Activated T-helper 2 cell treated with anti-CD3 and anti-CD28 coated beads, Interferon-gamma antibody, Interleukin-2, Interleukin-4, amounts not matched to agents 10 μg/mL and 5 μg/mL and 100 μg/mL, durations not matched to agents 14 hours and 24 hours and 36 hours (primary cell): ENCODE results near the gene LTBP1. TPM values are rescaled to one million over a fixed set of nuclear protein-coding genes. Genes with fewer than 3 reads are reported as not detected.
"Not testable (repeated sequence)": the region's sequence is repeated elsewhere in the genome, so short reads cannot be mapped to it uniquely, and the experiment has no call there.

Source experiments
- DNase-seq: peaks from one replicate; pipeline ENCODE4 v3.0.0; 2021; ENCODE audit warnings: low spot score
- H3K27ac Mint-ChIP-seq: one replicate; pipeline ENCODE4 v1.8.0; 2021; ENCODE audit warnings: mixed read lengths
- H3K27me3 Mint-ChIP-seq: one replicate; pipeline ENCODE4 v1.8.0; 2021; ENCODE audit warnings: low read depth, mixed read lengths
- H3K36me3 Mint-ChIP-seq: one replicate; pipeline ENCODE4 v1.8.0; 2021; ENCODE audit warnings: low read depth, mixed read lengths
- H3K4me1 Mint-ChIP-seq: one replicate; pipeline ENCODE4 v1.8.0; 2021; ENCODE audit warnings: low read depth, mixed read lengths
- H3K4me3 Mint-ChIP-seq: one replicate; pipeline ENCODE4 v1.8.0; 2021; ENCODE audit warnings: low read depth, mild to moderate bottlenecking, moderate library complexity, mixed read lengths
- H3K9me3 Mint-ChIP-seq: one replicate; pipeline ENCODE4 v1.8.0; 2021; ENCODE audit warnings: mixed read lengths
- intact Hi-C: fragments of 100-400 bp; cut with micrococcal nuclease; formaldehyde crosslinking; loops from one replicate; pipeline ENCODE4 v1.15.1; 2023
- total RNA-seq: library from RNA; stranded (reverse); gene quantifications from 2 replicates; pipeline ENCODE4 v1.2.3, GENCODE V29; 2022

The LTBP1 gene
- total RNA-seq, 1 donor from 2014 or later, result 0.82 TPM

DNA sequence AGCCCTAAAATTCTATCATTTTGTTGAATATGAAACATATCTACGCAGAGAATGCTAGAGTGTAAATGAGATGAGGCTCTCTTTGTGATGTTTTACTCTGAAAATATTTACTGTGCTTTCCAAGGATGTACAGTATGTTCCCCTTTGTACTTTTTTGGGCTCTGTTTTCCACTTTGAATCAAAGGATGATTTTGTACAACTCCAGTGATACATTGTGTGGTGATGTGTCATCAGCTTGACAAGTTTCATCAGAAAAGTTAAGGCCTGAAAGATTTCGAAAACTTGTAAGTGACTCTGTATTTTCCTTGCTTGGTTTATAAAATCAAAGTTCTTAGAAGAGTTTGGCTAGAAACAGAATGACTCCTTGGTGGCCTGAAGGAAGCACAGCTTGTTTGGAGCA is 206.3 kb downstream of the LTBP1 start:
- Mint-ChIP-seq H3K27ac (no peak overlapping the region), H3K9me3 (no peaks in the 10 kb centered on the region), H3K4me3 (no peak overlapping the region), H3K27me3 (peaks cover 1% of the 10 kb centered on the region), H3K4me1 (no peaks in the 10 kb centered on the region), H3K36me3 (no peaks in the 10 kb centered on the region)
- intact Hi-C loops, result no loop called here
- no peak for DNase-seq

DNA sequence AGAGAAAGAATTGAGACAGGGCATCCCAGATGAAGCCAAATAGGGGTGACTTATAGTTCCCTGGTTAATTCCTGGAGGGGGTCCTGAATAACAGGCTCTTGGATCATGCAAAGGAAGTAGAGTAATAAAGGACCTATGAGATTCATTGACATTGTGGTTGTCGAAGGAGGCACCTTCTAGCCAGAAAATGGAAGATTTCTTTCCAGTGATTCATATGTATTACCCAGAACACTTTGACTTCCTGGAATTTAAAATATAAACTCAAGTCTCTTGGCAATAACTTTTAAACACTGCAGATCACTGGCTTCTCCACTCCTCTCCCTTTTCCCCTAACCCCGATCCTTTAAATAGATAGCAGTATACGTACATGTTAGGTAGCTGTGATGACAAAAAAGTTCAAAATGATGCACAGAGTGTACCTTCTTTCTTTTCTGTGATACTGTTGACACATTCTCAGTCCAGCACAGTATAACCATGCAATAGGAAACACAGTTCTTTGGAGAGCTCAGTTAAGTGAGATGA is 211.8 kb downstream of the LTBP1 start:
- no peak overlapping the region for H3K4me3 Mint-ChIP-seq
- intact Hi-C loops, result no loop called here
- no peaks in the 10 kb centered on the region for H3K4me1 Mint-ChIP-seq
- H3K9me3 Mint-ChIP-seq, result no peaks in the 10 kb centered on the region
- peaks cover 2% of the 10 kb centered on the region for H3K27me3 Mint-ChIP-seq
- no peaks in the 10 kb centered on the region for H3K36me3 Mint-ChIP-seq
- no peak overlapping the region for H3K27ac Mint-ChIP-seq
- no peak for DNase-seq

DNA sequence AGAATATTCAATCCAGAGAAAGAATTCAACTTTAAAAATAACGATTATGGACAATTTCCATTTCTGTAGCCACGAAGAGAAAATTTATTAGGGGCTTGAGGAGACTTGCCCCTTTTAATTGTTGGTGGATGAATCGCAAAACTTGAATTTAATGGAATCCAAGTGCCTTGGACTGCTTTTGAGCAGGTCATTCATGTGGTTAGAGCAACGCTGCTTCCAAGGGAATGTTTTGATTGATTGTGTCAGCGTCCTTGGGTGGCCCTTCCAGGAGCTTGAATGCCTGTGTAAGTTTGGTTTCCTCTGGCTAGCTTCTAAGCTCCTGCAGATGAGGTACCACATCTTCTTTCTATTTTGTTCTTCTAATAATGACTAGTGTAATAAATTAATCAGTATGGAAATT is 213.4 kb downstream of the LTBP1 start:
- intact Hi-C loops, result no loop called here
- no peaks in the 10 kb centered on the region for H3K36me3 Mint-ChIP-seq
- H3K27me3 Mint-ChIP-seq, result peaks cover 8% of the 10 kb centered on the region
- H3K9me3 Mint-ChIP-seq, result no peaks in the 10 kb centered on the region
- DNase-seq, result no peak
- H3K4me1 Mint-ChIP-seq, result no peaks in the 10 kb centered on the region
- no peak overlapping the region for H3K4me3 Mint-ChIP-seq
- H3K27ac Mint-ChIP-seq, result no peak overlapping the region

DNA sequence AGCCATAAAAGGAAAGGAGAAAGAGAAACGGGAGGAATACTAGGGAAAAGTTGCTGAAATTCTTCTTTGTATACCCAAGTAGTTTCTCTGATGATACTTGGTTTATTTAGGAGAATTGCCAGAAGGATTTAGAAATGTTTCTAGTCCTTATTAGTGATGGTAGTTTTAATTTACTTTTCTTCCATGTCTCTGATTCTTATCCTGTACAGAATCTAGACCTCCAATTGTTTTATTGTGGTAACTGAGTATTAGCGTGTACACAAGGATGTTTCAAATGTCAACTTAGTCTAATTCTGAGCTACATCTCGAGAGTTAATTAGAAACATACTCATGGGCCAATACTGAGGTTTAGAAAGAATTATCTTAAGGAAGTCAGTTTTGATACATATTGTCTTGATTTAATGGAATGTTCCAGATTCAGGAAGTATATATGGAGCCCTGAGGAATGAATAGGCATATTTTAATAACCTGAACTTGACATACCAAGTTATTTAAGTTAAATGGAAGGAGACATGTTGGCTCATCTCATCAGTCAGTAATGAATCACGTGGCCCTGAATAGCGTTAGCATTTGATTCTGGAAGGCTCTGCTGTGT is 219.6 kb downstream of the LTBP1 start:
- intact Hi-C loops, result no loop called here
- peaks cover 10% of the 10 kb centered on the region for H3K27me3 Mint-ChIP-seq
- H3K27ac Mint-ChIP-seq, result no peak overlapping the region
- H3K4me1 Mint-ChIP-seq, result peaks cover 3% of the 10 kb centered on the region
- no peaks in the 10 kb centered on the region for H3K36me3 Mint-ChIP-seq
- H3K4me3 Mint-ChIP-seq, result no peak overlapping the region
- no peaks in the 10 kb centered on the region for H3K9me3 Mint-ChIP-seq
- DNase-seq, result no peak

DNA sequence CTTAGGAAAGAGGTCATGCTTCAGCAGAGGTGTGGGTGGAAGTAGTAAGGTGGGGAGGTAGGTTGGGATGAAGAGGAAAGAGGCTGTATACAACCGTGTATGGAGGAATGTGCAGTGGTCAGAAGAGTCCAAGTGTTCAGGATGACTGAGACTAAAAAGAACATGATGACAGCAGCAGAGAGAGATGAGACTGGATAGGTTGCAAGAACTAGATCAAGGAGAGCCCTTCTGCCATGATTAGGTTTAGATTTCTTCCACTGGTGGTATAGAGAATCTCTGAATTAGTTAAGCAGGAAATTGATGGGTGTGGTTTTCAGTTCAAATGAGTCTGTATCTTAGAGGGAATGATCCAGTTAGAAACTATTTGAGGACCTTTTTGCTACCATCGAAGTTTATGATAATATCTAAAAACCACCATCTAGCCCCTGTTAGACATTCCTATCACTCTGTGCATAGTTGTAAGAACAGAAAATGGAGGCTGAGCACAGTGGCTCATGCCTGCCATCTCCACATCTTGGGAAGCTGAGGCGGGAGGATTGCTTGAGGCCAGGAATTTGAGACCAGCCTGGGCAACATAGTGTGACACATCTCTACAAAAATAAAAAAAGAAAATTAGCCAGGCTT is 221.0 kb downstream of the LTBP1 start:
- H3K36me3 Mint-ChIP-seq, result no peaks in the 10 kb centered on the region
- no peak overlapping the region for H3K27ac Mint-ChIP-seq
- peaks cover 8% of the 10 kb centered on the region for H3K27me3 Mint-ChIP-seq
- H3K4me3 Mint-ChIP-seq, result no peak overlapping the region
- DNase-seq, result no peak
- H3K9me3 Mint-ChIP-seq, result no peaks in the 10 kb centered on the region
- peaks cover 3% of the 10 kb centered on the region for H3K4me1 Mint-ChIP-seq
- intact Hi-C loops, result no loop called here

DNA sequence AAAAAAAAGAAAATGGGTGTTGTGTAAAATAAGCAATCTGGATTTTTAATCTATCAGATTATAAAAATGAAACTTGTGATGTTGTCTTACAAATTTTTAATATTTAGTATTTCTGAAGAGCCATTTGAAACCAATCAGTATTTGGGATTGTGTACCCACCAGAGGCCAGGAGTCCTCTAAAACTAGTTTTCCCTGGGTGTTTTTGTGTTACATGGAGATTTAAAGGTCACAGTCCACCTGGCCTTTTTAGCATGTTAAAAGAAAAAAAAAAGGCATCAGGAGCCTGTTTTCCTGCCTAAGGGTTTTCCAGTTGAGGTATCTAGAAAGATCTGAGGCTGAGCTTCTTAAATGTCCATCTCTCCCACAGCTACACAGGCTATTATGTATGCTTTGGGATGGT is 221.7 kb downstream of the LTBP1 start:
- no peaks in the 10 kb centered on the region for H3K9me3 Mint-ChIP-seq
- no peak overlapping the region for H3K4me3 Mint-ChIP-seq
- peaks cover 8% of the 10 kb centered on the region for H3K27me3 Mint-ChIP-seq
- no peak overlapping the region for H3K27ac Mint-ChIP-seq
- no peaks in the 10 kb centered on the region for H3K36me3 Mint-ChIP-seq
- DNase-seq, result no peak
- intact Hi-C loops, result no loop called here
- H3K4me1 Mint-ChIP-seq, result peaks cover 3% of the 10 kb centered on the region

DNA sequence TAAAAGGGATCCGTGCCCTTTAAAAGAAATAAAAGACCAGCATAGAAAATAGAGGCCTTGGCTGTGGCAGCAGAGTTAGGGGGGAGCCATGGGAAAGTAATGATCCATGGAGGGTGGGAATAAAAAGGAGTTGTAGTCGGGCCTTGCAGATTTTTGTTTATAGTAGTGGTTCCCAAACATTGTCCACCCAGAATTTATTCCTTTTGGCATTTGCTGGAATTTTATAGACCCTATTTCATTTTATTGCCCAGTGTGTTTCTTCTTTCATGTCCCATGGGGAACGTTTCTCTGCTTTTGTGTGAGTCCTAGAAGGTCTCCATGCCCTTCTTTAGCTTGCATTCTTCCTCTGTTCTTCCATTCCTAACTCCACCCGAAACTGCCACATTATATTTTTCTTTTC is 222.2 kb downstream of the LTBP1 start:
- Mint-ChIP-seq H3K4me3 (no peak overlapping the region), H3K4me1 (peaks cover 3% of the 10 kb centered on the region), H3K9me3 (no peaks in the 10 kb centered on the region), H3K27ac (no peak overlapping the region), H3K27me3 (peaks cover 8% of the 10 kb centered on the region), H3K36me3 (no peaks in the 10 kb centered on the region)
- no peak for DNase-seq
- intact Hi-C loops, result no loop called here

DNA sequence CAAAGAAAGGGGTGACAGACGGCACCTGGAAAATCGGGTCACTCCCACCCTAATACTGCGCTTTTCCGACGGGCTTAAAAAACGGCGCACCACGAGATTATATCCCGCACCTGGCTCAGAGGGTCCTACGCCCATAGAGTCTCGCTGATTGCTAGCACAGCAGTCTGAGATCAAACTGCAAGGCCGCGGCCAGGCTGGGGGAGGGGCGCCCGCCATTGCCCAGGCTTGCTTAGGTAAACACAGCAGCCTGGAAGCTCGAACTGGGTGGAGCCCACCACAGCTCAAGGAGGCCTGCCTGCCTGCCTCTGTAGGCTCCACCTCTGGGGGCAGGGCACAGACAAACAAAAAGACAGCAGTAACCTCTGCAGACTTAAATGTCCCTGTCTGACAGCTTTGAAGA is 223.5 kb downstream of the LTBP1 start:
- H3K36me3 Mint-ChIP-seq, H3K4me3 Mint-ChIP-seq, H3K27me3 Mint-ChIP-seq, H3K9me3 Mint-ChIP-seq, DNase-seq, H3K4me1 Mint-ChIP-seq, intact Hi-C loops, H3K27ac Mint-ChIP-seq: not testable (repeated sequence)

DNA sequence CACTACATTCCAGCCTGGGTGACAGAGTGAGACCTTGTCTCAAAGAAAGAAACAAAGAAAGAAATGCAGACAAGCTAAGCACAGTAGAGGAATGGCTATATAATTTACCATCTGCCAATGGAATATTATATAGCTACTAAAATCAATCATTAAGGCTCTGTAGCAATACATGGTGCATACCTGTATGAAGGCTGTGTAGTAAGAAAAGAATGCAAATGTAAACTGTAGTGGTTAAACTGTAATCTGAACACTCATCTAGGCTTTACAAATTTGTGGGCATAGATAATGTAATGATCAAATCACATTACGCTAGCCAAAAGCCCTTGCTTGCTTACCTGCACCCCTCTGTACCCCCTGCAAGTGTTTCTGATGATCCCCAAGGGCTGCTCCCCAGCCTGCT is 230.9 kb downstream of the LTBP1 start:
- intact Hi-C loops, result no loop called here
- H3K27ac Mint-ChIP-seq, result no peak overlapping the region
- H3K9me3 Mint-ChIP-seq, result no peaks in the 10 kb centered on the region
- no peaks in the 10 kb centered on the region for H3K27me3 Mint-ChIP-seq
- DNase-seq, result no peak
- H3K4me1 Mint-ChIP-seq, result no peaks in the 10 kb centered on the region
- H3K4me3 Mint-ChIP-seq, result no peak overlapping the region
- H3K36me3 Mint-ChIP-seq, result no peaks in the 10 kb centered on the region

DNA sequence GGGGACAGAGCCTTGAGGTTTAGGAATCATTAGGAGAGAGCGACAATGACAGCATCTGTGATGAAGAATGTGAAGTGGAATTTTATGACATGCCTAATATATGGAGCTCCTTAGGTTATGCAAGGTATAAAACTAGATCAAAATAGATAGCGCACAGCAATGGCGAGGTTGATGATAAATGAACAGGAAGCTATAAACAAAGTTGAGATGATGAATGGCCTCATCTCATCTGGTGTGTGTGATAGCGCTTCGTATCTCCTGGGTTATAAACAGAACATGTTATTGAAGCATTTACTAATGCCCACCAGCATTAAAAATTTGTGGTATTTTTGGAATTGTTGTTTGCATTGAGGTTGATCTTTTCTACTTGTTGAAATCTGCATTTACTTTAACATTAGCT is 231.5 kb downstream of the LTBP1 start:
- intact Hi-C loops, result no loop called here
- Mint-ChIP-seq H3K27ac (no peak overlapping the region), H3K27me3 (no peaks in the 10 kb centered on the region), H3K36me3 (no peaks in the 10 kb centered on the region), H3K4me1 (no peaks in the 10 kb centered on the region), H3K4me3 (no peak overlapping the region), H3K9me3 (no peaks in the 10 kb centered on the region)
- no peak for DNase-seq

DNA sequence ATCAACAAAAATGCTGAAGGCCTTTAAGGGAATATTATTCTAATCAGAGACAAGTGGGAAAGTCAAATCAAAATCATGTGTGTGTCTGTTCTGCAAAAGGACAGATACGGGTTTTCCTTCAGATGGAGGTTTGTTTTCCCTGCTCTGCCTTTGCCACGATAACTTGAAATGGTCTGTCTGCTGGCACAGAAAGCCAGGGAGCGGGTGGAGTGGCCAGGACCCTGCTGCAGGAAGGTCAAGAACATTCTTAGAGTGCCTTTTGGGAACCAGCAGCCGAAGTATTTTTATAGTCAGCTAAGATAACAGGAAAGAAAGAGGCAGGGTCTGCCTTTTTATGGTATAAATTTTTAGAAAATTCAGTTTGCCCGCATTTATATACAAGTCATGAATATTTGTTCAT is 234.2 kb downstream of the LTBP1 start:
- DNase-seq, result no peak
- Mint-ChIP-seq H3K27ac (no peak overlapping the region), H3K4me3 (no peak overlapping the region), H3K36me3 (no peaks in the 10 kb centered on the region), H3K27me3 (no peaks in the 10 kb centered on the region), H3K4me1 (no peaks in the 10 kb centered on the region), H3K9me3 (no peaks in the 10 kb centered on the region)
- intact Hi-C loops, result no loop called here

DNA sequence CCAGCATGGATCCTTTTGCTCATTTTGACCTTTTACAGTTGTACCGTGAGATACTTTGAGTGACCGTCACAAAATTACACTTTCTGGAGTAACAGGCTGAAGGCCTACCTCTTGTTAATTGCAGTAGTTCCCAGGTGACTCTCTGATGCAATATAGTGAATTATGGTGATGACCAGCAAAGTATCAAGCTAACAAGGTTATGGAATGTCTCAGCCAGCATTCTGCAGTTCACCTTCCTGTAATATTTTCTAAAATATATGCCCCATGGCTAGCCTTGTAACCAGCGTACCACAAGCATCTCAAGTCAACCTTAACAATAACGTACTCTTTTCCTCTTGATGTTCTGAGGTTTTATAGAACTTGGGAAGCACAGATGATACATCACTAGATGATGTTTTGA is 234.7 kb downstream of the LTBP1 start:
- DNase-seq, result no peak
- H3K9me3 Mint-ChIP-seq, result no peaks in the 10 kb centered on the region
- H3K4me3 Mint-ChIP-seq, result no peak overlapping the region
- intact Hi-C loops, result no loop called here
- H3K27ac Mint-ChIP-seq, result no peak overlapping the region
- no peaks in the 10 kb centered on the region for H3K27me3 Mint-ChIP-seq
- H3K4me1 Mint-ChIP-seq, result no peaks in the 10 kb centered on the region
- H3K36me3 Mint-ChIP-seq, result no peaks in the 10 kb centered on the region

DNA sequence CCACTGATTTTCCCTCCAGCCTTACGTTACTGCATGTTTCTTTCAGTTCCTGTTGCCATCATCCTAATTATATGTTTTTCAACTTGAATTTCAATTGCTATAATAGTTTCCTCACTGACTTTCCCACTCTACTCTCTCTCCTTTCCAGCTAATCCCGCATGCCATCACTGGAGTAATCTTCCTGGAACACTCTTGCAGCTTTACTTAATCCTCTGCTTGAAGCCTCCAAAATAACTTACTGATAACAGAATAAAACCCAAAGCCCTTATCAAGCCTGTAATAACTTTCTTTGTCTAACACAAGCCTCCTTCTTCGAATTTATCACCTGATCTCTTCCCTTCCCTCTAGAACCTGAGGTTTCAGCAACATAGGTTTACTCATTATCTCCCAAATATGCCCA is 237.3 kb downstream of the LTBP1 start:
- Mint-ChIP-seq H3K4me3 (no peak overlapping the region), H3K27ac (no peak overlapping the region), H3K27me3 (no peaks in the 10 kb centered on the region), H3K9me3 (no peaks in the 10 kb centered on the region), H3K4me1 (no peaks in the 10 kb centered on the region), H3K36me3 (no peaks in the 10 kb centered on the region)
- intact Hi-C loops, result no loop called here
- no peak for DNase-seq

DNA sequence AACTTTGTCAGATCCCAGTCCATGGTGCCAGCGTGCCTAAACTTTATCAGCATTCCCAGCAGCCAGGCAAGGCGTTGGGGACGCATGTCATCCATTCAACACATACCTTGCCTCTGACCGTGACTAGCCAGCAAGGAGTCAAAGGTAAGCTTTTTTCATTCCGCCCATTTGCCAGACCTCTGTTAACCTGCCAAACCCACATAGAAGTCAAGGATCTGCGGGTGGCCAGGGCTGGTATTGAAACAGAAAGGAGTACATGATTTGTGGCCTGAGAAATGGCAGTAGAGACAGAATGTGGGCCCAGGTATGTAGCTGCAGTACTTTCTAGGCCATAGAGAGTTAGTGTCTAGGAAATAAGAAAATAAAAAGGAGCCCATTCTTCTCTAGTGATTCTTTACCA is 240.2 kb downstream of the LTBP1 start:
- no peaks in the 10 kb centered on the region for H3K9me3 Mint-ChIP-seq
- no peak for DNase-seq

More for the DNA sequence above, 240.2 kb downstream of the LTBP1 start:
- intact Hi-C loops, result no loop called here
- no peaks in the 10 kb centered on the region for H3K4me1 Mint-ChIP-seq
- no peak overlapping the region for H3K27ac Mint-ChIP-seq
- H3K27me3 Mint-ChIP-seq, result peaks cover 6% of the 10 kb centered on the region
- H3K4me3 Mint-ChIP-seq, result no peak overlapping the region
- H3K36me3 Mint-ChIP-seq, result no peaks in the 10 kb centered on the region
